Measurements from ENCODE around the gene PITX1.

DNA sequence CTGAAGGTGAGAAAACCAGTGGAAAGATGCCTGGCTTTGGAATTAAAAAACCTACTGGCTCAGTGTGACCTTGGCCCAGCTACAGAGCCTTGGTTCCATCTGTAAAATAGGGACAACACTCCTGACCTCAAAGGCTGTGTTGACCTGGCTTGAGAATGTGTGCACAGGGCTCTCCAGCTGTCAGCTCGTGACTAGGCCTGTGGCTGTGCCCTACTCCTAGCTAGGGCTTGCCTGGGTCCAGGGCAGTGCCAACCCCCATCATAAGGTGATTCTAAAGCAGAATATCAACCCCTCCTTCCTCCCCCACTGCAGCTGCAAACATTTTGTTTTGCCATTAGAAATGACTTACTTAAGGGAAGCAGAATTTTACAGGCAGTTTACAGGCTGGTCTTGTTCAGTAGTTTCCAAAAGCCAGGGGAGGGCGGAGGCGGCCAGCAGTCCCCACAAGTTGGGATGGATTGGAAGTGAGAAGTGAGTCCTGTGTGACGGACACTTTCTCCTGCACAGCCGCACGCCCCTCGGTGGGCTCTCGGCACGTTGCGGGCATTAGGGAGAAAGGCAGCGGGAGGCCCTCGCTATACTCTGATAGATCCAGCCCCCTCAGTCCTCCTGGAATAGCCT, 7.3 kb downstream of the PITX1 start:
- TF ChIP-seq, protein P1, sequence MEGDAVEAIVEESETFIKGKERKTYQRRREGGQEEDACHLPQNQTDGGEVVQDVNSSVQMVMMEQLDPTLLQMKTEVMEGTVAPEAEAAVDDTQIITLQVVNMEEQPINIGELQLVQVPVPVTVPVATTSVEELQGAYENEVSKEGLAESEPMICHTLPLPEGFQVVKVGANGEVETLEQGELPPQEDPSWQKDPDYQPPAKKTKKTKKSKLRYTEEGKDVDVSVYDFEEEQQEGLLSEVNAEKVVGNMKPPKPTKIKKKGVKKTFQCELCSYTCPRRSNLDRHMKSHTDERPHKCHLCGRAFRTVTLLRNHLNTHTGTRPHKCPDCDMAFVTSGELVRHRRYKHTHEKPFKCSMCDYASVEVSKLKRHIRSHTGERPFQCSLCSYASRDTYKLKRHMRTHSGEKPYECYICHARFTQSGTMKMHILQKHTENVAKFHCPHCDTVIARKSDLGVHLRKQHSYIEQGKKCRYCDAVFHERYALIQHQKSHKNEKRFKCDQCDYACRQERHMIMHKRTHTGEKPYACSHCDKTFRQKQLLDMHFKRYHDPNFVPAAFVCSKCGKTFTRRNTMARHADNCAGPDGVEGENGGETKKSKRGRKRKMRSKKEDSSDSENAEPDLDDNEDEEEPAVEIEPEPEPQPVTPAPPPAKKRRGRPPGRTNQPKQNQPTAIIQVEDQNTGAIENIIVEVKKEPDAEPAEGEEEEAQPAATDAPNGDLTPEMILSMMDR (IDR thresholded peaks at IDR 0.05; ENCODE audit: low read length): no peak
- no peak for TF ChIP-seq EZH2 (optimal IDR thresholded peaks at IDR 0.05; ENCODE audit: low read depth, low read length)
- no peak for TF ChIP-seq EZH2phosphoT487 (IDR thresholded peaks at IDR 0.05; ENCODE audit: low read length)

All from MM.1S (cell line).